Endothelial cell of umbilical vein (primary cell): ENCODE results near the gene GPR135. TPM values are rescaled to one million over a fixed set of nuclear protein-coding genes. Genes with fewer than 3 reads are reported as not detected.
A peak's percentile ranks its signal among the peaks of the same experiment; 100 is the strongest.

Experiments
- BruUV-seq: library from RNA; stranded (reverse); fragments of 400-500 nt; replicated peaks from 2 replicates; lab custom pipeline; 2021; lab: Mats Ljungman, UMichigan
- CTCF ChIA-PET: fragments of 300-600, 350-600 bp; sonication (Branson Sonifier 250); formaldehyde crosslinking; loops from one replicate; lab custom pipeline; 2021; ENCODE audit warnings: antibody characterized with exemption, inconsistent platforms; lab: Charles Lee
- POLR2A ChIA-PET: fragments of 300-600, 350-600 bp; sonication (Branson Sonifier 250); formaldehyde crosslinking; loops from one replicate; lab custom pipeline; 2021; ENCODE audit warnings: antibody characterized with exemption, inconsistent platforms; lab: Charles Lee
- DNase-seq: peaks from one replicate; pipeline ENCODE4 v3.0.0-alpha.2; 2011; ENCODE audit warnings: low read depth, low spot score
- FAIRE-seq: peaks from 2 replicates; lab custom pipeline; 2011; peaks lifted over from hg19 to GRCh38; lab: Jason Lieb, UNC
- H2AFZ ChIP-seq: 2 replicates; pipeline ENCODE4 v1.6.0; 2012; ENCODE audit warnings: low read depth, low read length, control low read depth, inconsistent platforms
- H3K27ac ChIP-seq: 2 replicates; pipeline ENCODE4 v1.5.1; 2011; ENCODE audit warnings: low read depth, mild to moderate bottlenecking, control low read depth, low read length, moderate library complexity; ENCODE audit not compliant: insufficient read depth
- H3K27me3 ChIP-seq, 2 experiments: 2 replicates each; pipeline versions ENCODE4 v1.6.0 to v1.6.1; 2011; ENCODE audit warnings: low read length in 2 of 2, mixed read lengths in 1 of 2; ENCODE audit not compliant: control insufficient read depth in 2 of 2, insufficient read depth in 2 of 2
- H3K36me3 ChIP-seq, 2 experiments: 2 replicates in 1 of 2; 3 replicates in 1 of 2; pipeline ENCODE4 v1.5.1; 2011; ENCODE audit warnings: low read length in 2 of 2, mild to moderate bottlenecking in 1 of 2, moderate library complexity in 1 of 2; ENCODE audit not compliant: control insufficient read depth in 2 of 2, insufficient read depth in 2 of 2; ENCODE audit errors: extremely low read depth in 1 of 2
- H3K4me1 ChIP-seq: 3 replicates; pipeline ENCODE4 v1.5.1; 2011; ENCODE audit warnings: mild to moderate bottlenecking, low read length; ENCODE audit not compliant: control insufficient read depth, insufficient read depth; ENCODE audit errors: extremely low read depth
- H3K4me2 ChIP-seq: 2 replicates; pipeline ENCODE4 v1.6.1; 2011; ENCODE audit warnings: low read length, control low read depth, mixed read lengths; ENCODE audit not compliant: insufficient read depth
- H3K4me3 ChIP-seq, 3 experiments: fragments of 200-600 bp in 1 of 3; sonication (generic), shearing (Covaris generic) in 1 of 3; replicated peaks in 1 of 3; 2 replicates each; pipeline ENCODE4 v1.5.1; 2011 to 2016; ENCODE audit warnings: control low read depth in 3 of 3, low read length in 3 of 3, mild to moderate bottlenecking in 2 of 3, inconsistent platforms in 1 of 3, low read depth in 1 of 3, moderate library complexity in 1 of 3; ENCODE audit not compliant: insufficient read depth in 1 of 3
- H3K79me2 ChIP-seq: 2 replicates; pipeline ENCODE4 v1.6.0; 2012; ENCODE audit warnings: low read length, inconsistent platforms; ENCODE audit not compliant: control insufficient read depth, insufficient read depth
- H3K9ac ChIP-seq: replicated peaks from 2 replicates; pipeline ENCODE3; 2011; ENCODE audit warnings: low read length, control low read depth; ENCODE audit not compliant: insufficient read depth; ENCODE audit errors: extremely low read depth
- H3K9me1 ChIP-seq: replicated peaks from 3 replicates; pipeline ENCODE4 v1.6.0; 2011; ENCODE audit warnings: mild to moderate bottlenecking, low read length; ENCODE audit not compliant: control insufficient read depth, insufficient read depth; ENCODE audit errors: extremely low read depth
- H3K9me3 ChIP-seq: replicated peaks from 2 replicates; pipeline ENCODE4 v1.5.1; 2012; ENCODE audit warnings: low read length, inconsistent platforms; ENCODE audit not compliant: control insufficient read depth, insufficient read depth
- H4K20me1 ChIP-seq: replicated peaks from 2 replicates; pipeline ENCODE3; 2011; ENCODE audit warnings: mild to moderate bottlenecking, low read length; ENCODE audit not compliant: control insufficient read depth, insufficient read depth; ENCODE audit errors: extremely low read depth
- CTCF ChIP-seq, 2 donors: IDR thresholded peaks; 1 replicate in 1 of 2; 2 replicates in 1 of 2; pipeline ENCODE4 v1.5.1; 2011; ENCODE audit warnings: low read length in 2 of 2, mild to moderate bottlenecking in 2 of 2, moderate library complexity in 2 of 2, control low read depth in 1 of 2, inconsistent platforms in 1 of 2, low read depth in 1 of 2; ENCODE audit not compliant: insufficient read depth in 1 of 2; ENCODE audit errors: extremely low read depth in 1 of 2
- EZH2 ChIP-seq: IDR thresholded peaks from 2 replicates; pipeline ENCODE4 v1.6.1; 2012; ENCODE audit warnings: borderline replicate concordance, low read depth, mild to moderate bottlenecking, moderate library complexity, low read length, inconsistent platforms; ENCODE audit not compliant: severe bottlenecking
- GATA2 ChIP-seq: IDR thresholded peaks from 2 replicates; pipeline ENCODE4 v1.7.0; 2011; ENCODE audit warnings: low read depth, mild to moderate bottlenecking, moderate library complexity, mixed read lengths, low read length; ENCODE audit not compliant: insufficient read length, insufficient read depth
- MAX ChIP-seq: IDR thresholded peaks from 2 replicates; pipeline ENCODE4 v1.6.1; 2011; ENCODE audit not compliant: insufficient read depth, insufficient read length
- POLR2A ChIP-seq: IDR thresholded peaks from 2 replicates; pipeline ENCODE4 v1.6.1; 2012; ENCODE audit warnings: low read depth, mild to moderate bottlenecking, control low read depth, low read length
- dilution Hi-C: fragments of 300-500 bp; cut with MboI; formaldehyde crosslinking; loops from one replicate; pipeline ENCODE4 v1.15.0; 2019; ENCODE audit warnings: low sequenced_read_pairs; ENCODE audit not compliant: extremely low pct_ligation_motif_present
- intact Hi-C: fragments of 100-400 bp; cut with micrococcal nuclease; formaldehyde crosslinking; loops from one replicate; pipeline ENCODE4 v1.10.0; 2022
- polyA plus RNA-seq, 4 experiments: library from polyadenylated mRNA; depleted of rRNA in 3 of 4; stranded (reverse) in 3 of 4; unstranded in 1 of 4; fragments of >200 nt; gene quantifications; 2 replicates each; pipeline versions ENCODE4 v1.2.1 to v1.2.3, GENCODE V29; 2011 to 2012; ENCODE audit warnings: missing spikeins in 1 of 4
- total RNA-seq: library from RNA; stranded (reverse); gene quantifications from 2 replicates; pipeline ENCODE4 v1.2.3, GENCODE V29; 2021

The GPR135 gene
- total and polyA plus RNA-seq, 2 donors (not counting 3 experiments of a cell fraction or from before 2014, with no cell fraction given): 0.80 to 3.4 TPM

DNA sequence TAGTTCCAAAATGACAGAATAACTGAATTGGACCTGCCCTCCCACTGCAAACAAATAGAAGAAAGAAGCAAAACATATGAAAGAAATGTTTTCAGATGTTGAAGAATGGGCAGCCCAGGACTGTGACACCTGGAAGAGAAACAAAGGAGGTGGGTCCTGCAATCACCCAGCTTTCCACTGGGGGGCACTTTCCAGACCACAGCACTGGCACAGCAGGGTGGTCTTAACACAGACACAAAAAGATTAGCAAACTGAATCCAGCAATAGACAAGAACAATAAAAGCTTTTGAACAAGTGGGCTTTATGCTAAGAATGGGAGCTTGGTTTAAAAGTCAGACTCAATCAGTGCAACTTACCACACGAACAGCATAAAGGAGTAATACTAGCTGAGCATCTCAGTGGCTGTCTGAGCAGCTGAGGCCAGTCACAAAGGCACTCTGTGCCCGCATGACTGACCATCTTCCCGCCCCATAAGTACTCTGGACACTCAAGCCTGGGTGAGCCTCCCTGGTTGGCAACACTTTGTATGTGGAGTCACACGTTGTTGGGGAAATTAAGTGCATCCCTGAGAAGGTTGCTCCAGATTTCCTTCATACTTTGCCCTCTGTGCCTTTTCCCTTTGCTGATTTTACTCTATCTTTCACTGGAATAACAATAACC is 46.9 kb upstream of the GPR135 start:
- peaks cover 0 to 7% of the 10 kb centered on the region in 2 experiments for H3K27me3 ChIP-seq
- no peaks in the 10 kb centered on the region for H3K79me2 ChIP-seq
- TF ChIP-seq POLR2A (no peak), MAX (no peak), EZH2 (no peak), CTCF (IDR thresholded peaks at IDR 0.05; ENCODE audit: extremely low read depth in 1 of 2, insufficient read depth in 1 of 2, low read depth in 1 of 2, low read length in 2 of 2) (peak; percentile 56 to 63)
- no peak overlapping the region for H3K9ac ChIP-seq
- H3K4me3 ChIP-seq: no peak overlapping the region
- no TSS peak for BruUV-seq
- no peaks in the 10 kb centered on the region for H3K4me1 ChIP-seq
- no peak for FAIRE-seq
- no peaks in the 10 kb centered on the region for H4K20me1 ChIP-seq
- DNase-seq: peak; percentile 8
- H3K9me1 ChIP-seq: no peaks in the 10 kb centered on the region
- no peak overlapping the region for H2AFZ ChIP-seq
- POLR2A ChIA-PET: no interaction called here
- H3K36me3 ChIP-seq: no peaks in the 10 kb centered on the region
- dilution Hi-C loops (no loop called here), intact Hi-C loops (loop anchor here (1.0 kb wide), 1 partner anchor 64 kb away; the partner anchor contains the start of gene CCDC175)
- CTCF ChIA-PET: interaction anchor here (0.6 to 2.5 kb wide), 15 partner anchors 9 to 672 kb away, joined by 3 to 20 read pairs (median 5); partner anchors contain the start of genes CCDC175, JKAMP and L3HYPDH
- no peak overlapping the region for H3K4me2 ChIP-seq
- no peak overlapping the region for H3K27ac ChIP-seq
- H3K9me3 ChIP-seq: no peaks in the 10 kb centered on the region

GRCh38 chr14:59510966-59511365 is 45.8 kb upstream of the GPR135 start:
- intact Hi-C loops: no loop called here
- H3K9ac ChIP-seq: no peak overlapping the region
- no peaks in the 10 kb centered on the region for H3K79me2 ChIP-seq
- H3K27ac ChIP-seq: no peak overlapping the region
- ChIA-PET POLR2A (no interaction called here), CTCF (interaction anchor here (1.3 to 2.9 kb wide), 3 partner anchors 48 to 387 kb away, joined by 4 to 22 read pairs (median 6); partner anchors contain the start of gene CCDC175)
- no peaks in the 10 kb centered on the region for H3K9me3 ChIP-seq
- H3K4me1 ChIP-seq: no peaks in the 10 kb centered on the region
- no TSS peak for BruUV-seq
- H2AFZ ChIP-seq: no peak overlapping the region
- no peaks in the 10 kb centered on the region for H3K9me1 ChIP-seq
- dilution Hi-C loops: no loop called here
- TF ChIP-seq POLR2A (no peak), MAX (no peak), EZH2 (no peak), CTCF (IDR thresholded peaks at IDR 0.05; ENCODE audit: extremely low read depth in 1 of 2, insufficient read depth in 1 of 2, low read depth in 1 of 2, low read length in 2 of 2) (no peak), GATA2 (no peak)
- H3K4me2 ChIP-seq: no peak overlapping the region
- H3K27me3 ChIP-seq: peaks cover 0 to 7% of the 10 kb centered on the region in 2 experiments
- FAIRE-seq (no peak), DNase-seq (no peak)
- no peaks in the 10 kb centered on the region for H4K20me1 ChIP-seq
- H3K36me3 ChIP-seq: no peaks in the 10 kb centered on the region
- no peak overlapping the region for H3K4me3 ChIP-seq
